ENCODE measurements around the gene SLCO4C1. TPM values are rescaled to one million over a fixed set of nuclear protein-coding genes. Genes with fewer than 3 reads are reported as not detected.

Gene SLCO4C1
- total RNA-seq, 2 experiments from 2014 or later, result 0.38 to 0.45 TPM

DNA sequence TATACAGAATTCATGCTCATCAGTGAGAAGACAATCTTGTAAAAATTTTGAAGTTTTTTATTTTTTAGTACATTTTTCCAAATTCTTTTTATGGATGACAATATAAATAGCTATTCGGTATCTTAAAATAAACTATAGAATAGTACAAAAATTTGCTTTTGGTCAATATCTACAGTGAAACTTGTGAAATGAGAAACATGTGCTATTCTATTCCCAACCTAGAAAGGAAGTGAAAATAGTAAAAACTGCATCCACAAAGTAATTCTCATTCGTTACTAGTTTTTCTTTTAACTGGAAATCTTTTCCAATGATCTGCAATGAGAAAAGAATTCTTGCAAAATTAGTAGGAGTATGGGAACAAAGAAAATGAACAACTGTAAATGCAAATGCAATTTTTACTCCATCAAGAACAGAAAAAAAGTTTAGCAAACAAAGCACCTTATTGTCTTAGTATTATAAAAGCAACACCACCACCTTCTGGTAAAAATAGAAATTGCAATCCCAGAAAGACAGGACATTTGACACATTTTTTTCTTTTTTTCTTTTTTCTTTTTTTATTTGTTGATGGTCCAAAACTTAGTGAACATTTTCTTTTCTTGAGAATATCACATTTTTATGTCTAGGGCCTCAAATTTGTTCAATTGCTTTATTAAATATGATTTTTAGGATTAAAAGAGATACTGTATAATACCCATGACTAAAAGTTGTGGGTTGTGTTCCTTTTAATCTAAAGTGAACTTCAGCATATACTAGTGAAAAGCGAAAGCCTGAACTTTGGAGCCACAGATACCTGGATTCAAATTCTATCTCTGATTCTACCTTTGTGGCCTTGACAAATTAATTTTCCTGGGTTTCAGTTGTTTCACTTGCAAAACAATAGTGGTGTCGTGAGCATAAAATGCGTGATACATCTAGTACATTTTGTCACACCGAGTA lies 72.3 kb downstream of the SLCO4C1 start:
- no peak overlapping the region for H3K27ac Mint-ChIP-seq
- intact Hi-C loops (cut with micrococcal nuclease), result no loop called here

DNA sequence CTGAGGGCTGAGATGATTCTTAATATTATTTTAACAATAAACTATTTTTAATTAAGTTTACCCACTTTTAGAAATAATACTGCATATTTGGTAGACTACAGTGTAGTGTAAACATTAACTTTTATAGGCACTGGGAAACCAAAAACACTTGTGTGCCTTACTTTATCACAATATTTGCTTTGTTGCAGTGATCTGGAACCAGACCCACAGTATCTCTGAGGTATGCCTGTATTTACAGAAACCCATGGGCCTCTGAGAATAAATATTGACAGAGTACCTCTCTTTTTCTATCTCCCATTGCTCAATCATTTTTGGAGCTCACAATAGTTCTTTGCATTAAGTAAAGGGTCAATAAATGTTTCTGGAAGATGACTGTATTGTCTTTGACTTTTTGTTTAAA lies 73.3 kb downstream of the SLCO4C1 start:
- CTCF ChIA-PET, result interaction anchor here (0.6 to 1.8 kb wide), 4 partner anchors 10 to 44 kb away, joined by 3 to 4 read pairs (median 3); no protein-coding TSS in a partner anchor
- Mint-ChIP-seq H3K9me3 (no peaks in the 10 kb centered on the region), H3K27me3 (peaks cover 10% of the 10 kb centered on the region), H3K4me3 (no peak overlapping the region), H3K4me1 (ENCODE audit: low read depth) (no peaks in the 10 kb centered on the region), H3K36me3 (ENCODE audit: low read depth) (no peaks in the 10 kb centered on the region), H3K27ac (no peak overlapping the region)
- ATAC-seq (no peak), DNase-seq (no peak)
- POLR2A ChIA-PET, result no interaction called here
- intact Hi-C loops (cut with micrococcal nuclease), result no loop called here
- no peak for TF ChIP-seq CTCF (IDR thresholded peaks at IDR 0.05)

More for the DNA sequence above, 72.3 kb downstream of the SLCO4C1 start:
- ChIA-PET CTCF (interaction anchor here (0.6 to 1.8 kb wide), 4 partner anchors 9 to 45 kb away, joined by 3 to 4 read pairs (median 3); no protein-coding TSS in a partner anchor), POLR2A (no interaction called here)
- Mint-ChIP-seq H3K36me3 (ENCODE audit: low read depth) (no peaks in the 10 kb centered on the region), H3K4me3 (no peak overlapping the region), H3K27me3 (peaks cover 10% of the 10 kb centered on the region), H3K4me1 (ENCODE audit: low read depth) (no peaks in the 10 kb centered on the region), H3K9me3 (no peaks in the 10 kb centered on the region)
- ATAC-seq (no peak), DNase-seq (no peak)
- TF ChIP-seq CTCF (IDR thresholded peaks at IDR 0.05), result peak; percentile 86

DNA sequence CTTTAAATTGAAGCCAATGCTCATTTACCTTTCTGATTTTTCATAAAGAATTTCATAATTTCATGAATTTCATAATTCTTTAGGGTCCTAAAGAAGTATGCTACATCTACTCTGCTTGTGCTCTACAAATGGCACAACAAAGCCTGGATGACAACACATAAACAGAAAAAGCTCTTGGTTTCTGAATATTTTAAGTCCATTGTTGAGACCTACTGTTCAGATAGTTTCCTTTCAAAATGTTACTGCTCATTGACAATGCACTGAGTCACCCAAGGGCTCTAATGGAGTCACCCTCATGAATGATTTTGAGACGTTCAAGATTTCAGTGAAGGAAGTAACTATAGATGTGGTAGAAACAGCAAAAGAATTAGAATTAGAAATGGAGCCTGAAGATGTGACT lies 74.1 kb downstream of the SLCO4C1 start:
- CTCF ChIA-PET, result interaction anchor here (1.8 kb wide), 1 partner anchor 16 kb away, joined by 4 read pairs; no protein-coding TSS in a partner anchor
- intact Hi-C loops (cut with micrococcal nuclease), result no loop called here
- no peak overlapping the region for H3K27ac Mint-ChIP-seq
- TF ChIP-seq CTCF (IDR thresholded peaks at IDR 0.05), result no peak
- H3K27me3 Mint-ChIP-seq, result peaks cover 10% of the 10 kb centered on the region
- ATAC-seq, result no peak
- H3K4me3 Mint-ChIP-seq, result no peak overlapping the region
- POLR2A ChIA-PET, result no interaction called here
- no peak for DNase-seq
- H3K36me3 Mint-ChIP-seq (ENCODE audit: low read depth), result no peaks in the 10 kb centered on the region
- no peaks in the 10 kb centered on the region for H3K4me1 Mint-ChIP-seq (ENCODE audit: low read depth)
- H3K9me3 Mint-ChIP-seq, result no peaks in the 10 kb centered on the region

- no peak for TF ChIP-seq CTCF (IDR thresholded peaks at IDR 0.05)
- Mint-ChIP-seq H3K4me1 (ENCODE audit: low read depth) (no peaks in the 10 kb centered on the region), H3K4me3 (no peak overlapping the region), H3K9me3 (no peaks in the 10 kb centered on the region), H3K27ac (no peak overlapping the region), H3K27me3 (peaks cover 10% of the 10 kb centered on the region), H3K36me3 (ENCODE audit: low read depth) (no peaks in the 10 kb centered on the region)
- POLR2A ChIA-PET, result no interaction called here
- CTCF ChIA-PET, result no interaction called here
- DNase-seq (no peak), ATAC-seq (no peak)
- intact Hi-C loops (cut with micrococcal nuclease), result no loop called here
These were observed 77.9 kb downstream of the SLCO4C1 start for GRCh38 chr5:102218159-102218558.

DNA sequence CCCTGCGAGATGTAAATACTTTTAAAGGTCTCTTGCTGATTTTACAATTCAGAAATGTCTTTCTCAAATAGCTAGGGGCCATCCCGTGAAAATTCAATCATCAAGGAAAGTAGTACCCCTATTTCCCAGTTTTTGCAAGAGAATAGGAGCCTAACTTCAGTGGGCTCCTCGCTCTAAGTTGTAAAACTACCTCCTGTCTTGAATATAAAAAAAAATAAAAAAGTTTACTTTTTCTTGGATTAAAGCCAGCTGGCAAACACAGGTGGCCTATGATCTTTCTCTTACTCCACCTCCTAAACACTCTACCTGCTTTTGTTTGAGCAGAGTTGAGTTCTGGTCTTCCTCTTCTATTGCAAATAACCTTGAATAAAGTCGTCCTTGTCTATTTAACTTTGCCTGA lies 79.4 kb downstream of the SLCO4C1 start:
- CTCF ChIA-PET, result no interaction called here
- TF ChIP-seq CTCF (IDR thresholded peaks at IDR 0.05), result no peak
- intact Hi-C loops (cut with micrococcal nuclease), result no loop called here
- ATAC-seq (no peak), DNase-seq (no peak)
- no peak overlapping the region for H3K27ac Mint-ChIP-seq
- H3K36me3 Mint-ChIP-seq (ENCODE audit: low read depth), result no peaks in the 10 kb centered on the region
- H3K4me3 Mint-ChIP-seq, result no peak overlapping the region
- no peaks in the 10 kb centered on the region for H3K4me1 Mint-ChIP-seq (ENCODE audit: low read depth)
- POLR2A ChIA-PET, result no interaction called here
- H3K27me3 Mint-ChIP-seq, result peaks cover 7% of the 10 kb centered on the region
- no peaks in the 10 kb centered on the region for H3K9me3 Mint-ChIP-seq
